Cerebellar nuclear complex (tissue), 1 donor: ENCODE data around the gene EFCC1.

Source experiments
- DNase-seq, 2 experiments: peaks; one replicate each; lab custom pipeline; 2025; lab: John Stamatoyannopoulos, UW

Gene EFCC1, protein sequence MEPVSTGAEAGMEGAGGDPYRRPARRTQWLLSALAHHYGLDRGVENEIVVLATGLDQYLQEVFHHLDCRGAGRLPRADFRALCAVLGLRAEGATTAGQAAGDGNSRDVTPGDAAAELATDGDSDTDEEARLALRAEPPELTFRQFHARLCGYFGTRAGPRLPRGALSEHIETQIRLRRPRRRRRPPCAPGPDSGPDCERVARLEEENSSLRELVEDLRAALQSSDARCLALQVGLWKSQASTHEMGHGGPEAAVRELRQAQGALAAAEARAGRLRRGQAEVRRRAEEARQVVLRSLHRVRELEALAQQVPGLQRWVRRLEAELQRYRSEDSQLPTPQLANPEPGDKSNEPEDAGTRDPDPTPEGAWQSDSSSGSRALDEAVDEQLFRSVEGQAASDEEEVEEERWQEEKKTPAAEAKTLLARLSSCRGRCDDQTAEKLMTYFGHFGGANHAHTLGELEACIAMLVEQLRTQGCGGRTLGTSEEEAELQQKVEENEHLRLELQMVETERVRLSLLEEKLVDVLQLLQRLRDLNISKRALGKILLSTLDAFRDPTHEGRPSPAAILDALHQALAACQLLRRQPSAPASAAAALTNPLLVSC

DNA sequence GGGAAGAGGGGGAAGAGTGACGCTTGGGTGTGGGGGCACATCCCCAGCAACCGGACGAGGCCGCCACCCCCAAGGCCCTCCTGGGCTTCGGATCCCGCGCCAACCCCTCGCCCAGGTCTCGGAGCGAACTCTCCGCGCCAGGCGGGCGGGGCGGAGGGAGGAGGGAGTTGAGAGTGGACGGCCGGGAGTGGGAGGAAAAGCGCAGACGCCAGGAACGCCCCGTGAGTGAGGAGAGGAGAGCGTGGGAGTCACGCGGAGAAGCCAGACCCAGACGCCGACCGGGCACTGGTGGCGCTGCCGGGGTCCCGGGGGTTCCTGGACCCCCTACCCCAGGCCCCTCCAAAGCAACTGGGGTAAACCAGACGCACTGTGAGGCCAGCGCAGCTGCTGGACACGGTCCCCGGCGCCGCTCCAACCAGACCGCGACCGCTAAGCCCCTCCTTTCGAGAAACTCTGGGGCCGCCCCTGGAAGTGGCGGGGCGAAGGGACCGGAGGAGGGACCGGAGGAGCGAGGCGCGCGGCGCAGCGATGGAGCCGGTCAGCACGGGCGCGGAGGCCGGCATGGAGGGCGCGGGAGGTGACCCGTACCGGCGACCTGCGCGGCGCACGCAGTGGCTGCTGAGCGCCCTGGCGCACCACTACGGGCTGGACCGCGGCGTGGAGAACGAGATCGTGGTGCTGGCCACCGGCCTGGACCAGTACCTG lies at the start of gene EFCC1:
Gene EFCC1 (plus strand): TSS at position 204 of the 705 bp plus-strand sequence. CDS start 325 bp downstream, at position 529.
- DNase-seq: no peak

DNA sequence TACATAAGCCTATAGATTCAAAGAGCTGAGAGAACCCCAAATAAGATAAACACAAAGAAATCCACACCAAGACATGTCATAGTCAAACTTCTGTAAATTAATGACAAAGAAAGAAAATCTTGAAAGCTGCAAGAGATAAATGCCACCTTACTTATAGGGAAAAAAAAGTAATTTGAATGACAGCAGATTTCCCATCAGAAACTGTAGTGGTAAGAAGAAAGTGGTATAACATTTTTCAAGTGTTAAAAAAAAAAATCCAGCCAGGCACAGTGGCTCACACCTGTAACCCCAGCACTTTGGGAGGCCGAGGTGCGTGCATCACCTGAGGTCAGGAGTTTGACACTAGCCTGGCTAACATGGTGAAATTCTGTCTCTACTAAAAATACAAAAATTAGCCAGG lies 44.7 kb upstream of the EFCC1 start:
- no peak for DNase-seq

DNA sequence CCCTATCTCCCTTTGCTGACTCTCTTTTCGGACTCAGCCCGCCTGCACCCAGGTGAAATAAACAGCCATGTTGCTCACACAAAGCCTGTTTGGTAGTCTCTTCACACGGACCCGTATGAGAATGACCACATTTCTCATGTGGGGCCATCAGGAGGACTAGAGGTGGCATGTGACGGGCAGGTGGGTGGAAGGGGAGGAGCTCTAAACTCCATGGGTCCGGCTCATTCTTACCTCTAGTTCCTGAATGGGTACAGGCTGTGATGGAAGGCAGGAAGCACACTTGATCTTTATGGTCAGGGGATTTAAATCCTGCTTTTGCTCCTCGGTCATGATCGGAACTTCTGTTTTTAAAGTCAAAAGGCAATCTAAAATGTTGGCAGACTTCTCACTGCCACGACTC lies 35.8 kb upstream of the EFCC1 start:
- DNase-seq: no peak

DNA sequence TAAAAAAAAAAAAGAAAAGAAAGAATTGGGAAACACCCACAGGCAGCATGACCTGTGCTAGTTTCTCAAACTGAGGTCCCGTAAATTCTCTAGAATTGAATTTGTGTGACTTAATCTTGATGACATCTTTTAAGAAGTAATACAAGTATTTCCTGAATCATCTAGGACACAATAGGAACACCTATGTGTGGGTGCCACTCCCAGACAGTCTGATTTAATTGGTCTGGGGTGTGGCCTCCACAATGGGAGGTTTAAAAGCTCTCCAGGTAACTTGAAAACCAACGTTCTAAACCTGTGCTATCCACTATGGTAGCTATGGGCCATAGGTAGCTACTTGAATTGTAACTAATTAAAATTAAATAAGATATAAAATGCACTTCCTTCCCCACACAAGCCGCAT lies 35.3 kb upstream of the EFCC1 start:
- no peak for DNase-seq

DNA sequence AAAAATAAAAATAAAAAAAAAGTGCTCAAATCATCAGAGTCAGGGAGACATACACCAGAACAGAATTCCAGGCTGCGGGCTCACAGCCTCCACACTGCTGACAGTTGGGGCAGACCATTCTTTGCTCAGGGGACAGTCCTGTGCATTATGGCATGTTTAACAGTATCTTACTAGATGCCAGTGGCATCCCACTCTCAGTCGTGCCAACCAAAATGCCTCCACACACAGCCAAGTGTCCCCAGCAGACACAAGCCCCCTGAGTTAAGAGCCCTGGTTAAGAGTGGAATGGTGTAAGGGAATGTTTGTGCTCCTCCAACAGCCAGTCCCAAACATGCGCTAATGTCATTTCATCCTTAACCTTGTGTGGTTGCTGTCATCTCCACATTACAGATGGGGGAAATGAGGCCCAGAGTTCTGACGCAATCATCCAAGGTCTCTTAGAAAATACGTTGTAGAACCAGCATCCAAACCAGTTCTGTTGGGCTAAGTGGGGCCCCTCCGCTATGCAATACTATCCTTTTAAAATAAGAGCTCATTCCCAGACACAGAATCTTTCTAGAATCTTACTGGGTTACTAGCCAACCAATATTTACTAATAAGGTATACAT lies 33.3 kb upstream of the EFCC1 start:
- no peak for DNase-seq

DNA sequence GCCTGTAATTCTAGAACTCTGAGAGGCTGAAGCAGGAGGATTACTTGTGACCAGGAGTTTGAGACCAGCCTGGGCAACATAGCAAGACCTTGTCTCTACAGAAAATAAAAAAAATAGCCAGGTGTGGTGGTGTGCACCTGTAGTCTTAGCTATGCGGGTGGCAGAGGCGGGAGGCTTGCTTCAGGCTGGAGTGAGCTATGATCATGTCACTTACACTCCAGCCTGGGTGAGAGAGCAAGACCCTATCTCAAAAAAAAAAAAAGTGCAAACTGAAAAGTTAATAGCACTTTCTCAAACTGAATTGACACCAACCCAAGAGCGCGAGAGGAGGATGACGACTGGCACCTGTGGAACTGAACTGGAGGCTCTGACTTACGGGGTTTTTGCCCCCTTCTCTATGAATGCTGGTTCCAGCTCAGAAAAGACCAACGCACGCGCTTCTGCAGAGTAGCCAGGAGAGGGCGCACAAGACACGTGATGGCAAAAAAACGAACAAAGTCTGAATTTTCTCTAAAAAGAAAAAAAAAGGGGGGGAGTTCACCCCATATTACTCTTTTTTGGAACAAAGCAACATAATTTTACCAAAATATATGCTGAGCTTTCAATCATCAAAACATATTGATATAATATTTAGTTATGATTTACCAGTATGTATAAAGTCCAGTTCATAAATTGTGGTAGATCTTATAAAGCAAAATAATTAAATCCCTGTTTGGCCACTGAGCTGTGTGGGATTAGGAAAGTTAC lies 30.9 kb upstream of the EFCC1 start:
- DNase-seq: peak in 1 of 2 experiments; percentile 6

DNA sequence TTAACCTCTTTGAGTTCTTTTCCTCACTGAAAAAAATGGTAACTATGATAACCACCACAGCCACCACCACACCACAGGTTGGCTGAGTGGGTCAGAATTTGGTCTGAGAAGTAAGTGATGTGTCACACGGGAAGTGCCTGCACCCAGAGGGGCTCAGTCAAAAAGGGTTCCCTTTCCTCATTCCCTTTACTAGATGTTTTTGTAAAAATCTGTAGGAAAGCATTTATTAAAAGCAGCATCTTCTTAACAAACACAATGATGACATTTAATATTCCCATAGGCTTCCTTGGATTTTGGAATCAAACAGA lies 30.4 kb upstream of the EFCC1 start:
- no peak for DNase-seq

DNA sequence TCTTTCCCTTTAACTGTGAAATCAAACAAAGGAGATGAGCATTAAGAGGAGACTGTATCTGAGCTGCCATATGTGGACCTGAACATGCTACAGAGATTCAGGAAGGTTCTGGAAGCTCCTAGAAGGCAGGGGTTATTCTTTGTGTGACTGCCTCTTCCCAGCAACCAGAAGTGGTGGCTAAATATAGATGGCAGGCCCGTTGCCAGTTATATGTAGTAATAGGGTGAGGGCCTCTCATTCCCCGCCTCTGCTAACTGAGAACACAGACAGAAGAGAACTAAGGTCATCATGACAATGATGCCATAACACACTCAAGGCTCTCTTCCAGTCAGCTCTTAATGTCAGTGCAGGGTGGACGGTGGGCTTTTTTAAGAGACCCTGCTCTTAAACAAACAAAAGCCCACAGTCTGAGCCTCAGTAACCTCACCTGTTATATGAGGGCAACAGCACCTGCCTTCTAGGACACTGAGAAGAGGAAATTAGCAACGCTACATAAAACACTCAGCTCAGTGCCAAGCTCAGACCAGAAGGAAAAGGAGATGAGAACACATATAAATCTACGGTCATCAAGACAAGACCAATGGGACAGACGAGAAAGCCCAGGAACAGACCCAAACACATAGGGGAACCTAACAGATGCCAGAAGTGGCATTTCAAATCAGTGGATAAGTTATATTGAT lies 29.5 kb upstream of the EFCC1 start:
- no peak for DNase-seq

DNA sequence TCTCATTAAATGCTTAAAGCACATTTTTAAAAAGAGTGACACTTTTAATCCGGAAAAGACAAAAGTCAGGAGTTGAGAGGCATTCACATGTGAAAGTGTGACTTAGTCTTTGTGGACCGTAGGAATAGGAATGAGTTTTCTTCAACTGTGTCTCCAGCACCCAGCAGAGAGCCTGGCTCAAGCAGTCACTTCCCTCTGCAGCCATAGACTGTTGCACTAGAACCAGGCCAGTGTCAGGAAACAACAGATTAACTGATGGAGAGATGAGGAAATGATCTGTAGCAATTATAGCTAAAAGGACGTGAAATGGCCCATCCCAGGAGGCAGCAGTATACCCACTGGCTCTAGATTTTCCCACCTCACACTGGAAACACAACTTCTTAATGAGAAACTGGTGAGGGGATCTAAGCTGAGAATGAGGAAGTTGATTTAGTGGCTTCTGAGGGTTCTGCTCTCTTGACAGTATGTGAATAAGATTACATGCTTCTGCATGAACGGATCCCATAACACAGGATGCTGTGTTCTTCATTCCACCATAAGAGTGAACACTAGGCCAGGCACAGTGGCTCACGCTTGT lies 27.0 kb upstream of the EFCC1 start:
- DNase-seq: no peak

DNA sequence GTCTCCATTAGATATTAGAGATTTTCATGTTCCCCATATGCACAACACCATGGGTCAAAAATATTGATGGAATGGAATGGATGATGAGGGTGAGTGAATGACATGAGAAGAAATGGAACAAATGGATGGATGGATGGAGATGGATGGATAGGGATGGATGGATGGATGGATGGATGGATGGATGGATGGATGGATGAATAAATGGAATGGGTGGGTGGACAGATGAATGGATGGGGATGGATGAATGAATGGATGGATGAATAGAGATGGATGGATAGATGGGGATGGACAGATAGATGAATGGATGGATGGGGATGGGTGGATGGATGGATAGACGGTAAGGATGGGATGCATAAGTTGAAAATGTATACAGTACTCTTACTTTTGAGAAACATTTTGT lies 25.8 kb upstream of the EFCC1 start:
- no peak for DNase-seq

DNA sequence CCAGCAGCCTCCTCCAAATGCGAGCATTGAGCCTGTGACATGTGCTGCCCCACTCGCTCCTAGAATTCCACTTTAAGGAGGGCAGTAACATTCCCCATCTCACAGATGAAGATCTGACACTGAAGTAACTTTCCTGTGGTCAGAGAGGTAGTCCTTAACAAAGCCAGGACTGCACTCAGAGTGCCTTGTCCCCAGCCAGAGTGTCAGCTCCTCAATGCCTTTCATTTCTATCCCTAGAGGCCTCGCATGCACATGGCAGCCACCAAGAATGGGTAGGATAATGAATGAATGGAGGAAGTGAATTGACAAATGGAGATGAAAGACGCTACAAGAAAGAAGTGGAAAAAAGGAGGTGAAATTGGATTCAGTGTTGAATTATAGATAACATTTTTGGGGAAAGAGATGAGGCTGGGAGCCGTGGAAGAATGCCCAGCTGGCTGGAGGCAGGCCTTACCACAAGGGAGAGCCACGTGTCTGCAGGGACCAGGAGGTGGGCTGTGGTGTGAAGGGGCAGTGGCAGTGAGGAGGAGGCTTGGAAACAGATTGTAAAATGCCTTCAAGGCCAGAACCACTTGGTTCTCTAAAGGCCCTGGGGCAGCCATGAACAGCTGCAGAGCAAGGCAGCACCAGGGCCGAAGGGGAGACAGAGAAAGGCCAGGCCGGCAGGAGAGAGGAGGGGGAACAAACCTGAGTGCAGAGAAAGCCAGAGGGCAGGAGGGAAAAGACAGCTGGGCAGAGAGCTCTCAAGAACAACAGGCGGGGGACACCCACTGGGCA lies 17.6 kb upstream of the EFCC1 start:
- no peak for DNase-seq

DNA sequence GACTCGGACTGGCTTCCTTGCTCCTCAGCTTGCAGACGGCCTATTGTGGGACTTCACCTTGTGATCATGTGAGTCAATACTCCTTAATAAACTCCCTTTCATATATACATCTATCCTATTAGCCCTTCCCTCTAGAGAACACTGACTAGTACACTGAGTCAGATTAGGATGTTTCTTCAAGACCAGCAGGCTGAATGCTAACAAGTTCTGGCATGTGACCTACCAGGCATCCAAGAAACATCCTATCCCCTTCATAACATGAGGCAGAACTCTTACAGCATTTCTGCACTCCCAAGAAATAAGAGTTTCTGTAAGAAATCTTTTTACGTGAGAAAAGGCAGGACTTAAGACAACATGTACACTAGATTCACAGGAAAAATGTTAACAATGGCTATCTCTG lies 16.5 kb upstream of the EFCC1 start:
- no peak for DNase-seq

DNA sequence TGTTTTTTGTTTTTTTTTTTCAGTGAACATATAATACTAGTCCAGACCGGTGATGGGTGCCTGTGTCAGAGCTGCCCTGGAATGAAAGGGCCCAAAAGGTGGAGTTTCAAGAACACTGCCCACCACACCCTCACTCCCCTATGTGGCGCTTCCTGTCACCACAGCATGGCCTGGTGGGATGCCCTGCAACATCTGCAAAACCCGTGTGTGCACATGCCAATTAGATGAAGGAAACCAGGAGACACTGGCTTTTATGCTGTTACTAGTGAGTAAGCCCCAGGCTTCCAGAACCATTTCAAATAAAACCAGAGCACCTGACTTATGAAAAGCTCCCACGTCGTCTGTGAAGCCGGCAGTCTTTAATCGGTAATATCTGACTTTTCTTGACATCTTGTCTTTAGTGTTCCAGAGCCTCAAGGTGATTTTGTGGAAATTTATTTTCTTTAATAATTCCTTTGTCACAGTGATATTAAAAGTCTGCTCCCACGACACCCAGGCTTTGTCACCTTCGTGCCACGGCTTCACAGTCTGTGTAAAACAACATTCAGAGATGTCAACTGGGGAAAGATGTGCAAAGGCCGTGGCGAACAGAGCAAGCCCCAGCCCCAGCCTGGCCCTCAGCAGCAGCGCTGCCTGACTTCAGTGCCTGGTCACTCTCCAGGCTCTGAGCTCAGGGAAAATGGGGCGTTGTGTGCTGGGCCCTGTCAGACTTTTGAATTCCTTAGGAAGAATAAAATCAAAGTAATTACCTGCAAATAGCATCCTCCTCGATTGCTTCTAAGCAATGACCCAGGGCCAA lies 13.6 kb upstream of the EFCC1 start:
- no peak for DNase-seq

DNA sequence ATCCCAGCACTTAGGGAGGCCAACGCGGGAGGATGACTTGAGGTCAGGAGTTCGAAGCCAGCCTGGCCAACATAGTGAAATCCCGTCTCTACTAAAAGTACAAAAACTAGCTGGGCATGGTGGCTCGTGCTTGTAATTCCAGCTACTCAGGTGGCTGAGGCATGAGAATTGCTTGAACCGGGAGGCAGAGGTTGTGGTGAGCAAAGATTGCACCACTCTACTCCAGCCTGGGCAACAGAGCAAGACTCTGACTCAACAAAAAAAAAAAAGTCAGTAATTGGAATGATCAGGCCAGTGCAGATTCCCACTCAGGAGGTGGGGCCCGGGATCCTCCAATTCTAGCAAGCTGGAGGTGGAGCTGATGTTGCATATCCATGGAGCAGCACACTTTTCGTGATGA lies 12.8 kb upstream of the EFCC1 start:
- DNase-seq: no peak

DNA sequence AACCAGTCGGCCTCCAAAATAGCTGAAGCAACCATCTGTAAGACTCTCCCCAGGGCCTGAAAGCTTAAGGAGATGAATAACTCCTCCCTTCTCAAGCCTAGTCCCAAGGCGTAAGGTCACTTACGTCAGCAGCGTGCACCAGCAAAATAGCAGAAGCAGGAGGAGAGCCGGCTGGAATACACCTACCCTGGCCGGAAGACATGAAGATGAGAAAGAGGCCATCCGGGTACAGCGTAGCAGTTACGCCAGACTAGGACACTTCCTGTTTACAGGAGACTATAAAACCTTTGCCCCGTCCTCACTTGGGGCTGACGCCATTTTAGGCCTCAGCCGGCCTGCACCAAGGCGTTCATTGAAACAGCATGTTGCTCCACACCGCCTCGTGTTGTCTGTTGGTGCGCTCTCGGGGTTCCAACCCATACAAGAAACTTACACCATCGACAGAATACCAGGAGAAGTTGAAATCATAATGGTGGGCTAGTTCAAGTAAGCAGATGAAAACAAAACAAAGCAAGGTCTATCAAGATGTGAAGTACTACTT lies 9.7 kb upstream of the EFCC1 start:
- no peak for DNase-seq

DNA sequence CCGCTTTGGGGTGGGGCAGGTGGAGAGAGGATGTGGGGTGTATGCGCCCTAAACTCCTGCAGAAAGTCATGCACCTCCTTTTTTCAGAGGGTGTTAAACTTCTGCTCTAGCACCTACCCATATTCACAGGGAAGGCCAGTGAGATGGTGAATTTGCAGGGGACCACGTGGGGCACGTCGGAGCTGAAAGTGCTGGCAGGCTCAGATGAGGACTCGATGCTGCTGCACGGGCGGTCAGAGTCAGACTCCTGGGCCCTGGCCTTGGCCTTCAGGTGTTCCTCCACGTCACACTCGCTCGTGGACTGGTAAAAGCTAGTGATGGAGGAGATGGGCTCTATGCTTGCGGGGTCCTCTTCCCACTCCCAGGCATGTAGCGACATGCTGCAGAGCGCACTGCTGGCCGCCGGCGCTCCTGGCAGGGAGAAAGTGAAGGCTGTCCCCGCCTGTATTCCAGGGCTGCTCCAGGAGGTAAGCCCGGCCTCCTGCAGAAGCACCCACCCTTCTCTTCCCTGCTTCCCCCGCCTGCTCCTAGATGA lies 8.1 kb upstream of the EFCC1 start:
- no peak for DNase-seq

DNA sequence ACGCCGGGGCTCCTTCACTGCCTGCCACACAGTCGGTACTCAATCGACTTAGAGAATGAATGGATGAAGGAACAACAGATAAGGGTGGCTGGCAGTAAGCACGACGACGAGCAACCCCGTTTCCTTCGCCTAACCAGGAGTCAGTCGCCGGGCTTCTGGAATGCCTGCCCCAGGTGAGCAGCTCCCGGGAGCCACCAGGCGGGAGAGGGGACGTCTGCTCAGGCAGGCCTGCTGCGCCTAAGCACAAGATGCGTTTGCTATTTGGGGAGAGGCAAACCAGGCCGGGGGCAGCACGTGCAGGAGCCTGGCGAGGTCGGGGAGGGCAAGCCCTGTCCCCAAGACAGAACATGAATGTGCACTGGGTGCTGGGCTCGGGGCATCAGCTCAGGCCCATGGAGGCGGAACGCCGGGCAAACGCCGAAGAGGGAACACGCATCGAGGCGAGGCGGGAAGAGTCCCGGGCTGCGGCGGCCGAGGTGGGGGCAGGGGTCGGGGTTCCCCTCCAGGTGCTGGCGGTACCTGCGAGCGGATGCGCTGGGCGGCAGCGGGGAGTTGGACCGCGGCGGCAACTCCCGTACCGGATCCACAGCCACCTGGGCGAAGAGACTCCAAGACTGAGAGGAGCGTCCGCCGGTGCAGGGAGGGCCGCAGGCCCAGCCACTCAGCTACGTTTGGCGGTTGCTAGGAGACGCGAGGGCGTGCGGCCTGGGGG lies 7.5 kb upstream of the EFCC1 start, which contains the start of gene CFAP92:
Gene CFAP92 (minus strand): TSS at position 616 of the 712 bp plus-strand sequence. CDS start 772 bp downstream, outside the sequence.
- peak; percentile 67 to 82 for DNase-seq

DNA sequence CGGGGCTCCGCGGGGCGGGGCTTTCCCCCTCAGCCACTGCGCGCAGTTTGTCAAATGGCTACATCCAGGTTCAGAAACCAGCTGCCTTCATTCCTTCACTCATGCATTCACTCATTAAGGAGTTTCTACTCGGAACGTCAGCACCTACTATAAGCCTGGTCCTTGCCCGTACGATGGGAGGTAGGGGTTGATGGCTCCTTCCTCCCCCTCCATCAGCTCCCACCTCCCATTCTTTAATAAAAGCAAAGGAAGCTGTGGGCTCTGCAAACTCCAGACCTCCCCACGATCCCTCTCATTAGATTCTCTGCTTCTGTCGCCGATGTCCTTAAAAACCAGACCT lies 7.0 kb upstream of the EFCC1 start:
- no peak for DNase-seq
